NCI-H1694 (cell line): Measurements from ENCODE around the gene ZNF407.

ENCODE experiments used
- DNase-seq: peaks from one replicate; lab custom pipeline; 2025; lab: John Stamatoyannopoulos, UW

The ZNF407 gene

GRCh38 chr18:74672371-74672770 is 74.7 kb downstream of the ZNF407 start:
- no peak for DNase-seq

GRCh38 chr18:74674487-74674886 is 76.8 kb downstream of the ZNF407 start:
- no peak for DNase-seq

GRCh38 chr18:74679006-74679678 is 81.5 kb downstream of the ZNF407 start:
- DNase-seq = no peak

- no peak for DNase-seq
Measured at GRCh38 chr18:74679679-74680076, 82.0 kb downstream of the ZNF407 start.

- DNase-seq = no peak
Measured at GRCh38 chr18:74682141-74682990, 84.7 kb downstream of the ZNF407 start.

GRCh38 chr18:74682991-74683297 is 85.3 kb downstream of the ZNF407 start:
- no peak for DNase-seq

GRCh38 chr18:74683573-74683972 is 85.9 kb downstream of the ZNF407 start:
- no peak for DNase-seq

GRCh38 chr18:74689251-74689650 is 91.6 kb downstream of the ZNF407 start:
- no peak for DNase-seq

- DNase-seq = no peak
Measured at GRCh38 chr18:74692367-74693013, 94.8 kb downstream of the ZNF407 start.

GRCh38 chr18:74694436-74694835 is 96.8 kb downstream of the ZNF407 start:
- no peak for DNase-seq

- DNase-seq = no peak
Measured at GRCh38 chr18:74695170-74695569, 97.5 kb downstream of the ZNF407 start.

GRCh38 chr18:74698881-74699280 is 101.2 kb downstream of the ZNF407 start:
- DNase-seq = no peak

GRCh38 chr18:74699455-74699854 is 101.8 kb downstream of the ZNF407 start:
- no peak for DNase-seq

GRCh38 chr18:74702950-74703349 is 105.3 kb downstream of the ZNF407 start:
- DNase-seq = no peak

GRCh38 chr18:74708169-74708568 is 110.5 kb downstream of the ZNF407 start:
- no peak for DNase-seq

- DNase-seq = no peak
Measured at GRCh38 chr18:74709452-74709851, 111.8 kb downstream of the ZNF407 start.

GRCh38 chr18:74714120-74714519 is 116.5 kb downstream of the ZNF407 start:
- DNase-seq = no peak

GRCh38 chr18:74714791-74715190 is 117.1 kb downstream of the ZNF407 start:
- no peak for DNase-seq

- DNase-seq = no peak
Measured at GRCh38 chr18:74715306-74715705, 117.6 kb downstream of the ZNF407 start.

- DNase-seq = no peak
Measured at GRCh38 chr18:74715865-74716712, 118.4 kb downstream of the ZNF407 start.

- no peak for DNase-seq
Measured at GRCh38 chr18:74718312-74718711, 120.6 kb downstream of the ZNF407 start.

GRCh38 chr18:74722237-74722636 is 124.6 kb downstream of the ZNF407 start:
- DNase-seq = no peak
